Stimulated activated effector memory CD8-positive, alpha-beta T cell treated with anti-CD3 and anti-CD28 coated beads, Interleukin-12 subunit alpha, Interleukin-12 subunit beta, amount 100 ng/mL, for 72 hours (primary cell): ENCODE data around the gene PAXX.

Experiments
- ATAC-seq: fragments of 150-1000 bp; cut with Tn5 transposase; 2 replicates; pipeline ENCODE4 v1.10.0; 2021
- DNase-seq, 2 donors: peaks; one replicate each; pipeline ENCODE4 v3.0.0; 2021 to 2022; ENCODE audit warnings: low spot score in 2 of 2
- H3K27ac Mint-ChIP-seq: one replicate; pipeline ENCODE4 v1.8.0; 2022; ENCODE audit warnings: mild to moderate bottlenecking, mixed read lengths
- H3K36me3 Mint-ChIP-seq: one replicate; pipeline ENCODE4 v1.8.0; 2022; ENCODE audit warnings: mild to moderate bottlenecking, mixed read lengths
- H3K4me1 Mint-ChIP-seq: one replicate; pipeline ENCODE4 v1.8.0; 2022; ENCODE audit warnings: mixed read lengths
- H3K4me3 Mint-ChIP-seq: one replicate; pipeline ENCODE4 v1.8.0; 2022; ENCODE audit warnings: mild to moderate bottlenecking, mixed read lengths
- H3K9me3 Mint-ChIP-seq: one replicate; pipeline ENCODE4 v1.8.0; 2022; ENCODE audit warnings: mixed read lengths

The PAXX gene

GRCh38 chr9:137020771-137021567 is 28.7 kb downstream of the PAXX start:
- peaks cover 21% of the 10 kb centered on the region for H3K36me3 Mint-ChIP-seq
- ATAC-seq: no peak
- DNase-seq: no peak
- no peak overlapping the region for H3K4me3 Mint-ChIP-seq
- H3K9me3 Mint-ChIP-seq: no peaks in the 10 kb centered on the region
- H3K4me1 Mint-ChIP-seq: peaks cover 10% of the 10 kb centered on the region
- no peak overlapping the region for H3K27ac Mint-ChIP-seq

- H3K4me3 Mint-ChIP-seq: no peak overlapping the region
- no peaks in the 10 kb centered on the region for H3K9me3 Mint-ChIP-seq
- DNase-seq: no peak
- no peak for ATAC-seq
- H3K36me3 Mint-ChIP-seq: peaks cover 21% of the 10 kb centered on the region
- H3K27ac Mint-ChIP-seq: peak overlapping the region; percentile 60
- H3K4me1 Mint-ChIP-seq: peaks cover 16% of the 10 kb centered on the region
Measured at GRCh38 chr9:137021568-137021978, 29.4 kb downstream of the PAXX start.

- H3K4me1 Mint-ChIP-seq: peaks cover 21% of the 10 kb centered on the region
- ATAC-seq: peak; percentile 81
- peak; percentile 69 to 87 for DNase-seq
- peak overlapping the region; percentile 60 for H3K27ac Mint-ChIP-seq
- H3K4me3 Mint-ChIP-seq: no peak overlapping the region
- peaks cover 21% of the 10 kb centered on the region for H3K36me3 Mint-ChIP-seq
- H3K9me3 Mint-ChIP-seq: no peaks in the 10 kb centered on the region
Measured at GRCh38 chr9:137021979-137022661, 29.9 kb downstream of the PAXX start.

GRCh38 chr9:137022662-137023008 is 30.4 kb downstream of the PAXX start:
- Mint-ChIP-seq H3K4me1 (peaks cover 25% of the 10 kb centered on the region), H3K27ac (no peak overlapping the region), H3K4me3 (no peak overlapping the region), H3K9me3 (no peaks in the 10 kb centered on the region), H3K36me3 (peaks cover 21% of the 10 kb centered on the region)
- ATAC-seq (no peak), DNase-seq (no peak)

GRCh38 chr9:137023157-137023556 is 30.9 kb downstream of the PAXX start:
- ATAC-seq (no peak), DNase-seq (no peak)
- Mint-ChIP-seq H3K36me3 (peaks cover 21% of the 10 kb centered on the region), H3K4me1 (peaks cover 25% of the 10 kb centered on the region), H3K4me3 (no peak overlapping the region), H3K9me3 (no peaks in the 10 kb centered on the region), H3K27ac (no peak overlapping the region)

GRCh38 chr9:137023583-137023991 is 31.4 kb downstream of the PAXX start:
- H3K4me1 Mint-ChIP-seq: peaks cover 25% of the 10 kb centered on the region
- ATAC-seq (no peak), DNase-seq (no peak)
- peaks cover 21% of the 10 kb centered on the region for H3K36me3 Mint-ChIP-seq
- H3K27ac Mint-ChIP-seq: no peak overlapping the region
- H3K4me3 Mint-ChIP-seq: no peak overlapping the region
- no peaks in the 10 kb centered on the region for H3K9me3 Mint-ChIP-seq

- DNase-seq (no peak), ATAC-seq (no peak)
- Mint-ChIP-seq H3K27ac (no peak overlapping the region), H3K9me3 (no peaks in the 10 kb centered on the region), H3K36me3 (peaks cover 15% of the 10 kb centered on the region), H3K4me1 (peaks cover 43% of the 10 kb centered on the region), H3K4me3 (no peak overlapping the region)
Measured at GRCh38 chr9:137025517-137025966, 33.3 kb downstream of the PAXX start.

- H3K36me3 Mint-ChIP-seq: peaks cover 15% of the 10 kb centered on the region
- peaks cover 49% of the 10 kb centered on the region for H3K4me1 Mint-ChIP-seq
- DNase-seq (no peak), ATAC-seq (no peak)
- no peaks in the 10 kb centered on the region for H3K9me3 Mint-ChIP-seq
- peak overlapping the region; percentile 77 for H3K4me3 Mint-ChIP-seq
- no peak overlapping the region for H3K27ac Mint-ChIP-seq
Measured at GRCh38 chr9:137026384-137026783, 34.2 kb downstream of the PAXX start.

GRCh38 chr9:137026828-137027227 is 34.6 kb downstream of the PAXX start:
- H3K36me3 Mint-ChIP-seq: peaks cover 12% of the 10 kb centered on the region
- no peak for DNase-seq
- peaks cover 52% of the 10 kb centered on the region for H3K4me1 Mint-ChIP-seq
- peak overlapping the region; percentile 74 for H3K27ac Mint-ChIP-seq
- no peak for ATAC-seq
- H3K9me3 Mint-ChIP-seq: no peaks in the 10 kb centered on the region
- peak overlapping the region; percentile 77 for H3K4me3 Mint-ChIP-seq

- ATAC-seq (no peak), DNase-seq (no peak)
- Mint-ChIP-seq H3K9me3 (no peaks in the 10 kb centered on the region), H3K4me1 (peaks cover 54% of the 10 kb centered on the region), H3K27ac (peak within 1 kb of the TSS; percentile 74), H3K4me3 (peak within 1 kb of the TSS; percentile 82), H3K36me3 (peaks cover 6% of the 10 kb centered on the region)
Measured at GRCh38 chr9:137027369-137028262, 35.4 kb downstream of the PAXX start, which contains the start of gene ABCA2. Gene ABCA2 (minus strand): TSS chr9:137028237. CDS start chr9:137028140, 97 bp downstream.

- ATAC-seq (peak; percentile 57), DNase-seq (peak; percentile 71 to 85)
- peak overlapping the region; percentile 82 for H3K4me3 Mint-ChIP-seq
- H3K36me3 Mint-ChIP-seq: peaks cover 6% of the 10 kb centered on the region
- no peaks in the 10 kb centered on the region for H3K9me3 Mint-ChIP-seq
- no peak overlapping the region for H3K27ac Mint-ChIP-seq
- peaks cover 61% of the 10 kb centered on the region for H3K4me1 Mint-ChIP-seq
Measured at GRCh38 chr9:137028263-137029057, 36.2 kb downstream of the PAXX start.

- Mint-ChIP-seq H3K4me3 (peak overlapping the region; percentile 82), H3K27ac (no peak overlapping the region), H3K9me3 (no peaks in the 10 kb centered on the region), H3K4me1 (peaks cover 62% of the 10 kb centered on the region), H3K36me3 (peaks cover 6% of the 10 kb centered on the region)
- peak; percentile 59 for ATAC-seq
- DNase-seq: peak; percentile 90 to 96
Measured at GRCh38 chr9:137029058-137029936, 37.1 kb downstream of the PAXX start.

- peak overlapping the region; percentile 82 for H3K4me3 Mint-ChIP-seq
- peak in 1 of 2 donors; percentile 73 for DNase-seq
- peak overlapping the region; percentile 89 for H3K27ac Mint-ChIP-seq
Measured at GRCh38 chr9:137030006-137030405, 37.8 kb downstream of the PAXX start.

More at GRCh38 chr9:137030006-137030405, 37.8 kb downstream of the PAXX start:
- ATAC-seq: no peak
- no peaks in the 10 kb centered on the region for H3K9me3 Mint-ChIP-seq
- H3K36me3 Mint-ChIP-seq: peaks cover 12% of the 10 kb centered on the region
- H3K4me1 Mint-ChIP-seq: peaks cover 69% of the 10 kb centered on the region
